GM12878 (cell line): Measurements from ENCODE around the gene ZBTB16.

ENCODE experiments used
- RBBP5 ChIP-seq: fragments of 200-600 bp; sonication (generic); conservative IDR thresholded peaks from 2 replicates; pipeline ENCODE4 v1.6.1; 2016
- TF ChIP-seq, protein P1 (sequence below): IDR thresholded peaks from 2 replicates; pipeline ENCODE4 v1.6.1; 2011; ENCODE audit warnings: low read depth, mild to moderate bottlenecking, low read length, moderate library complexity, borderline replicate concordance; ENCODE audit errors: extremely low read depth

GRCh38 chr11:114036147-114036811 is 23.2 kb upstream of the ZBTB16 start:
- no peak for TF ChIP-seq RBBP5
- TF ChIP-seq, protein P1, sequence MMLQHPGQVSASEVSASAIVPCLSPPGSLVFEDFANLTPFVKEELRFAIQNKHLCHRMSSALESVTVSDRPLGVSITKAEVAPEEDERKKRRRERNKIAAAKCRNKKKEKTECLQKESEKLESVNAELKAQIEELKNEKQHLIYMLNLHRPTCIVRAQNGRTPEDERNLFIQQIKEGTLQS = no peak
